Suprapubic skin (tissue), 3 donors: ENCODE data around the gene PILRB.

Experiments
- CTCF ChIP-seq, 2 donors: fragments of 200-600 bp in 1 of 2; fragments of 450-650 bp in 1 of 2; sonication (generic) in 1 of 2; IDR thresholded peaks; one replicate each; pipeline ENCODE4 v1.5.1; 2016 to 2019; ENCODE audit warnings: antibody characterized with exemption in 2 of 2, mild to moderate bottlenecking in 1 of 2, moderate library complexity in 1 of 2
- EP300 ChIP-seq: sonication (generic); formaldehyde crosslinking; IDR thresholded peaks from one replicate; pipeline ENCODE4 v1.6.1; 2017; ENCODE audit warnings: antibody characterized with exemption

GRCh38 chr7:100400656-100401055 is 42.7 kb downstream of the PILRB start:
- no peak for TF ChIP-seq CTCF (IDR thresholded peaks at IDR 0.05)
- no peak for TF ChIP-seq EP300
